ENCODE measurements around the gene AUP1.
A peak's percentile ranks its signal among the peaks of the same experiment; 100 is the strongest.

AUP1 gene

GRCh38 chr2:74556831-74557370, 27.4 kb upstream of the AUP1 start:
- no peak for DNase-seq (ENCODE audit: low read depth)

- no peak for DNase-seq (ENCODE audit: low read depth)
These were observed 26.7 kb upstream of the AUP1 start for GRCh38 chr2:74556159-74556558.

DNA sequence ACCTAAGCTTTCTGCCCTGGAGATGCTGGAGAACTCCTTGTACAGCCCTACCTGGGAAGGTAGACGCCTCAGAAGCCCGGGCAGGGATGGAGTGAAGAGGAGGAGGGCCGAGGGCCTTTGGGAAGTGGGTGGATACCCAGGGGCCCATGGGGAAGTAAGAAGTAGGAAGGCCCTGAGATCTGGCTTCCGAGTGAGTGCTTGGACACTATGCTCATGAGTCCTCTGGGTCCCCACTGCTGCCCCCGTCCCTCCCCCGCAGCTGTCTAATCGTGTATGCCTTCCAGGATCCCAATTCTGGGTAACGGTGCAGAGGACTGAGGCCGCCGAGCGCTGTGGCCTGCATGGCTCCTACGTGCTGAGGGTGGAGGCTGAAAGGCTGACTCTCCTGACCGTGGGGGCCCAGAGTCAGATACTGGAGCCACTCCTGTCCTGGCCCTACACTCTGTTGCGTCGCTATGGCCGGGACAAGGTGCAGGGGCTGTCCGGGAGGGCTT, 26.2 kb upstream of the AUP1 start:
- DNase-seq (ENCODE audit: low read depth), result no peak

GRCh38 chr2:74554820-74555531, 25.5 kb upstream of the AUP1 start:
- DNase-seq (ENCODE audit: low read depth), result no peak

DNA sequence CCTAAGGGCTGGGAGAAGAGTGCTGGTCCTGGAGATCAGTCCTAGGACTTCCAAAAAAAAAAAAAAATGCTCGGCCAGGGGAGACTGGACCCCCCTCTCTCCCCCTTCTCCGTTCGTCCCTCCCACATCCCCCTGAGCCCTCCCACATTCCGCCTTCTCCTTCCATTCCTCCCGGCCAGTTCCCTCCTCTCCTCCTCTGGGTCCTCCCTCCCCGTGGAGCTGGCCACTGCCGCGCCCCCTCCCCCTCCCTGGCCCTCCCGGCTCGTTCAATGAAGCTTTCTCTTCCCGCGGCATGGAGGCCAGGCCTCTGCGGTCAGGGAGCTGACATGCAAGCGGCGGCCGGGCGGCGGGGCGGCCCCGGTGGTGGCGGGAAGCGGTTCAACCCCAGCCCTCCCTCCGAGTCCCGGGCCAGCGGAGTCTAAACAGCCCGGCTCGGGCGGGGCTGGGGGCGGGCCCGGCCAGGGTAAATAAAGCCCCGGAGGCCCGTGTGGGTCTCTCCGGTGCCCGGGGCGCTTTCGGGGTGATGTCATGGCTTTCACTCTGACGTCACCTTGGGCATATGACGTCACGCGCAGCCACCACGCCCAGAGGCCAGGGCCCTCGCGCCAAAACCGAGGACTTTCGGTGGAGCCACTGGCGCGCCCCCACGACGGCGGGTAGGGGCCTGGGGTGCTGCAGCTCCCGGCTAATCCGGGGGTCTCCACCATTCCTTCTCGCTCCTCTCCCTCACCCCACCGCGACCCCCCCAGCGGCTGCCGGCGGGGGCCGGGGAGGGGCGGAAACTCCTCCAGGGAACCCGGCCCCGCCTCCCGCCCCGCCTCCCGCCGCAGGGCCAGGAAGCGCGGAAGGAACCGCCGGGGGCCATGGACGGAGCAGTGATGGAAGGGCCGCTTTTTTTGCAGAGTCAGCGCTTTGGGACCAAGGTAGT, 24.6 kb upstream of the AUP1 start, which contains the start of the genes DOK1 and LOXL3:
Gene DOK1 (plus strand): TSS at position 829 of the 928 bp plus-strand sequence. CDS start 35 bp downstream, at position 864.
Gene LOXL3 (minus strand): TSS at position 51 of the 928 bp plus-strand sequence. CDS start 1,308 bp downstream, outside the sequence.
- peak; percentile 70 for DNase-seq (ENCODE audit: low read depth)

- DNase-seq (ENCODE audit: low read depth), result no peak
These were observed 23.7 kb upstream of the AUP1 start for GRCh38 chr2:74552914-74553811.

- no peak for DNase-seq (ENCODE audit: low read depth)
These were observed 22.7 kb upstream of the AUP1 start for GRCh38 chr2:74551942-74552913.

- DNase-seq (ENCODE audit: low read depth), result no peak
These were observed 22.0 kb upstream of the AUP1 start for GRCh38 chr2:74551530-74551929.

DNA sequence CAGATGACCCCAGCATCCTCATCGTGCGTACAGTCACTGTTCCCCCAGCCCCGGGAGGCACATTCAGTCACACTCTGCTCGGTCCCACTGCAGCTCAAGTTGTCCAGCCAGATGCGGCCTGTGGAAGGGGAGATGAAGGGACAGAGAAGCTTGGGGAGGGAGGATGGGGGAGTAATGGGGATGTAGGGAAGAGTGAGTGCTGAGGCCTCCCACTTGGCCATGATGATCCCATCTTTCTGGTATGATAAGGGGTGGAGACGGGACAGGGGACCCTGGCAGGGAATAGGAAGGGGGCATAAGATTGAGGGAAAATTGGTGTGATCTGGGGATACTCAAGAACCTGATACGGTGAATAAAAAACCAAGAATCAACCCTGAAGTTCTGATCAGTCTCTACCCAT, 20.7 kb upstream of the AUP1 start:
- DNase-seq (ENCODE audit: low read depth), result no peak

DNA sequence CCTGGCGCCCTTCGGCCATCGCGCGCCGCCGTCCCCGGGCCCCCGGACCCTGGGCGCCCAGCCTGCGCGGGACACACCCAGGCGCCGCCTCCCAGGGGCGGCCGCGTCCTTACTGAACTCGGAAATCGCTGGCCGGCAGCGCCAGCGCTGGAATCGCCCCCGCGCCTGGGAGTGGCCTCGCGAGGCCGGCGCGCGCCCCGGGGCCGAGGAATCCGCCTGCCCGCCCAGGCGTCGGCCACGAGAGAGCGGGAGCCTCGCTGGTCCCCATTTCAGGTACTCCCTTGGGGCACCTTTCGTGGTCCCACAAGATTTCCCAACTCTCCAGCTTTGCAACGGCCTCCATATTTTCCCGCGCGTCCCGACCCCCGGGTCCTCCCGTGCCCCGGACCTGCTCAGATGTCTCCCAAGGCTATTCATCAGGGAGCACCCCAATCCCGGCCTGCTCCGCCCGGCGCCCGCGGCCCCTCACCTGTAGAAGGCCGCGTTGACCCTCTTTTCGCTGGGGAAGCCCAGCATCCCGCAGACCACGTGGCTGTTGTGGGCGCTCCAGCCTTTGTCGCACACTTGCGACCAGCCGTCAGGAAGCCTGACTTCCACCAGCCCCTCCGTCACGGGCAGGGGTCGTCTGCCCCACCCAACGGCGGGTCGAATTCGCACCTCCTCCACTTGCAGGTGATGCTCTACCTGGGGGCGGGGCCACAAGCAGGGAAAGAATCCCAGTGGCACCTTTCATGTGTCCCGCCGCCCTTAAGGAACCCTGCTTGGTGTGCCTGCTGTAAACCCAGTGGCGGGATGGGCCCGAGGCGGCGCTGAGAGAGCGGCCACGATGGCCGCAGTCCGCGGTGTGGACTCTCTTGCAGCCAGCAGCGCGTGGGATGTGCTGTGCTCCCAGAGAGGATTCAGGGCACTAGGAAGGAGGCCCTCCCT, 19.7 kb upstream of the AUP1 start:
- DNase-seq (ENCODE audit: low read depth), result no peak

DNA sequence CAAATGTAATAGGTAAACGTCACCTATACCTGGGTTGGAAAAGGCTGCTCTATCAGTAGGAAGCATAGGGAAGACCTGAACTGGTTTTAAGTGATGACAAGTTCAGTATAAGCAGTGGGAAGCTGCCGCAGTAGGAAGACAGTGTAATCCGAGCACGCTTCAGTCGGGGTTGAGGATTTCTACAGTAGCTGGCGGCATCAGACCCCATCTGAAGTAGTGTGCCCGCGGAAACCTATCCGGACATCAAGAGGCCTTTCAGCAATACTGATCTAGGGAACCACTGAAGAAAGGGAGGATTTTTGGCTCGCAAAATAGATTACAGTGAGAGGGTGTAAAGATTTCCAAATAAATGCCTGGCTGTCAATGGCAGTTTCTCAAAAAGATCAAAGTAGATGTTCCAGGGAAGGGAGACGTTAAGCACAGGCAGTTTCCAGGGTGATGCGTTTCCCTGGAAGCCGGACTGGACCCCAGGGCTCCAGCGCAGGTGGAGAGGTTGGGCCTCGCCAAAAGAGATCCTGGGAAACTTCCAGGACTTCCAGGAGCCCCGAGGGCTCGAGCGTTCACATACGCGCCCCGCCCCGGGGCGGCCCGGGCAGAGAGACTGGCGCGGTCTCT, 18.9 kb upstream of the AUP1 start:
- no peak for DNase-seq (ENCODE audit: low read depth)

- DNase-seq (ENCODE audit: low read depth), result no peak
These were observed 16.5 kb upstream of the AUP1 start for GRCh38 chr2:74546004-74546403.

DNA sequence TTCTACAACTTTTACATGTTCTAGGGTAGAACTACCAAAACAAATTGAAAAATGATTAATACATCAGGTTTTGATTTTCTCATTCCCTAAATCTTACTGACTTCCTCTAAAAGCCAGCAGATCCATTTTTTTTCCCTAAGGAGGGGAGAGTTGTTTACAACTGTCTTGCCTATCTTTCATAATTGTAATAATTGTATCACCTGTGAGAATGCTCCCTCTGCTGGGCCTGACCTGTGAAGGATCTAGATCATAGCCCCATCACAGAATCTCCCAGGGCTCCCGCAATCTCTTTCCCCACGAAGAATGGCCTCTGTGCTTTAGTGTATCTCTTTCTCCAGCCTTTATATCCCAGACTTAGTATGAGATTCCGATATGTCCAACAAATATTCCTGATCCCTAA, 15.1 kb upstream of the AUP1 start:
- DNase-seq (ENCODE audit: low read depth), result no peak

DNA sequence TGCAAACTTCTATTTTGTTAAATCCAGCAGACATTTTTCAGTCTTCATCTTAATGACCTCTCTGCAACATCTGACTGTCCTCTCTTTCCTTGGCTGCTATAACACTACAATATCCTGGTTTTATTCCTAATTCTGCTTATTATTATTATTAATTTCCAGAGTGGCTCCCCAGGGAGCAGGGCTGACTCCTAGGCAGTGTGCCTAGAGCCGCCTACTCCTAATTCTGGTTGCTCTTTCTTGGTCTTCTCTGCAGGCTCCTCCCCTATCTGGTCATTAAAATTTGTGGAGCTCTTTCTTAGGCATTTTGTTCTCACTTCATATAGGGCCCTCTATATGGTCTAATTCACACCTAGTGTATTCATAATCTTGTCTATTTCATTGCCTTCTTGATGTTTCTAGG, 13.5 kb upstream of the AUP1 start:
- no peak for DNase-seq (ENCODE audit: low read depth)

GRCh38 chr2:74540291-74540690, 10.8 kb upstream of the AUP1 start:
- DNase-seq (ENCODE audit: low read depth), result no peak

GRCh38 chr2:74538881-74539339, 9.4 kb upstream of the AUP1 start:
- no peak for DNase-seq (ENCODE audit: low read depth)

DNA sequence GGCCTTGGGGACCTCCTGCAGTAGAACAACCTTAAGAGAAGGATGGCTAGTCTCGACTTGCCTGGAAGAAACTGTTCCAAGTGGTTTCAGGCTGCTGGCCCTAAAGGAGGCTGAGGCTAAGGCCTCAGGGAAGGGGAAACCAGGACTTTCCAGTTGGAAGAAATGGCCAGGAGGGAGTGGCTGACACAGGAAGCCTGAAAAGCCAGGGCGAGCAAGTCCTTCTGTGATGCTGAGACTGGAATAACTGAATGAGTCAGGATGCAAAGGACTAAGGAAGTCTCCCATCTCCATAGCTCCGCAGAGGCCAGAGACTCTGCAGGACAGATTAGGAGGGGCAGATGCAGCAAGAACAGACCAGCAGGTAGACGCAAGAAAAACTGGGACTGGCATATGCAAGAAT, 7.6 kb upstream of the AUP1 start:
- no peak for DNase-seq (ENCODE audit: low read depth)

- DNase-seq (ENCODE audit: low read depth), result no peak
These were observed 6.9 kb upstream of the AUP1 start for GRCh38 chr2:74536166-74536950.

Measured in activated T-helper 1 cell treated with Interleukin-2 at 50 U/mL for 16 hours (primary cell).